ENCODE measurements around the gene FXYD6.

GRCh38 chr11:117898059-117898458 is 21.6 kb upstream of the FXYD6 start:
- no peak for TF ChIP-seq CTCF (IDR thresholded peaks at IDR 0.05)
- TF ChIP-seq, protein P1, sequence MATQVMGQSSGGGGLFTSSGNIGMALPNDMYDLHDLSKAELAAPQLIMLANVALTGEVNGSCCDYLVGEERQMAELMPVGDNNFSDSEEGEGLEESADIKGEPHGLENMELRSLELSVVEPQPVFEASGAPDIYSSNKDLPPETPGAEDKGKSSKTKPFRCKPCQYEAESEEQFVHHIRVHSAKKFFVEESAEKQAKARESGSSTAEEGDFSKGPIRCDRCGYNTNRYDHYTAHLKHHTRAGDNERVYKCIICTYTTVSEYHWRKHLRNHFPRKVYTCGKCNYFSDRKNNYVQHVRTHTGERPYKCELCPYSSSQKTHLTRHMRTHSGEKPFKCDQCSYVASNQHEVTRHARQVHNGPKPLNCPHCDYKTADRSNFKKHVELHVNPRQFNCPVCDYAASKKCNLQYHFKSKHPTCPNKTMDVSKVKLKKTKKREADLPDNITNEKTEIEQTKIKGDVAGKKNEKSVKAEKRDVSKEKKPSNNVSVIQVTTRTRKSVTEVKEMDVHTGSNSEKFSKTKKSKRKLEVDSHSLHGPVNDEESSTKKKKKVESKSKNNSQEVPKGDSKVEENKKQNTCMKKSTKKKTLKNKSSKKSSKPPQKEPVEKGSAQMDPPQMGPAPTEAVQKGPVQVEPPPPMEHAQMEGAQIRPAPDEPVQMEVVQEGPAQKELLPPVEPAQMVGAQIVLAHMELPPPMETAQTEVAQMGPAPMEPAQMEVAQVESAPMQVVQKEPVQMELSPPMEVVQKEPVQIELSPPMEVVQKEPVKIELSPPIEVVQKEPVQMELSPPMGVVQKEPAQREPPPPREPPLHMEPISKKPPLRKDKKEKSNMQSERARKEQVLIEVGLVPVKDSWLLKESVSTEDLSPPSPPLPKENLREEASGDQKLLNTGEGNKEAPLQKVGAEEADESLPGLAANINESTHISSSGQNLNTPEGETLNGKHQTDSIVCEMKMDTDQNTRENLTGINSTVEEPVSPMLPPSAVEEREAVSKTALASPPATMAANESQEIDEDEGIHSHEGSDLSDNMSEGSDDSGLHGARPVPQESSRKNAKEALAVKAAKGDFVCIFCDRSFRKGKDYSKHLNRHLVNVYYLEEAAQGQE (IDR thresholded peaks at IDR 0.05; ENCODE audit: insufficient read depth in 1 of 2, low read depth in 2 of 2, low read length in 1 of 2): no peak
- no peak for TF ChIP-seq POLR2AphosphoS5 (IDR thresholded peaks at IDR 0.05; ENCODE audit: low read depth, low read length)

Measured in Panc1 (cell line).